GM21529 (cell line): ENCODE data around the gene RPUSD2.

Source experiments
- ATAC-seq: cut with Tn5 transposase; IDR thresholded peaks from one replicate; pipeline ENCODE4 v1.9.1; 2021; ENCODE audit not compliant: unreplicated experiment

RPUSD2 gene, protein sequence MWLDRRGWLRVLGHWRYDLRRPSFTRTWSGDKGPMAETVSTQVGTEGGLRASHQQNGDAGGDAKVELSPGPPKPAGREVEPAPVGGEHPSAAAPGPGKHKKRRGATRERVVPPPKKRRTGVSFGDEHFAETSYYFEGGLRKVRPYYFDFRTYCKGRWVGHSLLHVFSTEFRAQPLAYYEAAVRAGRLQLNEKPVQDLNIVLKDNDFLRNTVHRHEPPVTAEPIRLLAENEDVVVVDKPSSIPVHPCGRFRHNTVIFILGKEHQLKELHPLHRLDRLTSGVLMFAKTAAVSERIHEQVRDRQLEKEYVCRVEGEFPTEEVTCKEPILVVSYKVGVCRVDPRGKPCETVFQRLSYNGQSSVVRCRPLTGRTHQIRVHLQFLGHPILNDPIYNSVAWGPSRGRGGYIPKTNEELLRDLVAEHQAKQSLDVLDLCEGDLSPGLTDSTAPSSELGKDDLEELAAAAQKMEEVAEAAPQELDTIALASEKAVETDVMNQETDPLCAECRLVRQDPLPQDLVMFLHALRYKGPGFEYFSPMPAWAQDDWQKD

DNA sequence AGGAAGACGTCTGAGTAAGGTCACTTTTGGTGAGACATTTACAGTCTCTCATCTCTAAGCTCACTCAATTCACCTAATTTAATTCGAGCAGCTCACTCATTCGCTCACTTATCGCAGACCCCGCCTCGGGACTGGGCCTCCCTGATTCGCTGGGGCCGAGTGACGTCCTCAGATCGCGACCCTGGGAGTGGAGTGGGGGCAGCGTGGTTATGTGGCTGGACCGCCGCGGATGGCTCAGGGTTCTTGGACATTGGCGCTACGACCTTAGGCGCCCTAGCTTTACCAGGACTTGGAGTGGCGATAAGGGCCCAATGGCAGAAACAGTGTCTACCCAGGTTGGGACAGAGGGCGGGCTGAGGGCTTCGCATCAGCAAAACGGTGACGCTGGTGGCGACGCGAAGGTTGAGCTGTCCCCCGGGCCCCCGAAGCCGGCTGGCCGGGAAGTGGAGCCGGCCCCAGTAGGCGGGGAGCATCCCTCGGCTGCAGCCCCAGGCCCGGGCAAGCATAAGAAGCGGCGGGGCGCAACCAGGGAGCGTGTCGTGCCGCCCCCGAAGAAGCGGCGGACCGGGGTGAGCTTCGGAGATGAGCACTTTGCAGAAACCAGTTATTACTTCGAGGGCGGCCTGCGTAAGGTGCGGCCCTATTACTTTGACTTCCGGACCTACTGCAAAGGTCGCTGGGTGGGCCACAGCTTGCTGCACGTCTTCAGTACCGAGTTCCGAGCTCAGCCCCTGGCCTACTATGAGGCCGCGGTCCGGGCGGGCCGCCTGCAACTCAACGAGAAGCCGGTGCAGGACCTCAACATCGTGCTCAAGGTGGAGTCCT, at the start of gene RPUSD2:
RPUSD2 (plus strand) TSS at position 171 of the 825 bp plus-strand sequence; CDS start at position 210, 39 bp downstream.
- peak; percentile 43 for ATAC-seq

DNA sequence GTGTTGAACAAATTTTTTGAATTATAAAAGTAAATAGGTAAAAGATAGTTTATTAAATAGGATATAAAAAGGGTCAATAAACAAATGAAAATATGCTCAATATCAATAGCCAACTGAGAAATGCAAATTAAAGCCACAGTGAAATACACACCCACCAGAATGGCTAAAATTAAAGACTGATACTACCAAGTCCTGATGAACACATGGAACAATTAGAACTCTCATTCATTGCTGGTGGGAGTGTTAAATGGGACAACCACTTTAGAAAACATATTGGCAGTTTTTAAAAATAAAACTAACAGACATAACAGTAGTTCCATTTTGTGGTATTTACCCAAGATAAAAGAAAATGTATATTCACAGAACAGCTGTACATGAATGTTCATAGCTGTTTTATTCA, 45.5 kb upstream of the RPUSD2 start:
- ATAC-seq: no peak

DNA sequence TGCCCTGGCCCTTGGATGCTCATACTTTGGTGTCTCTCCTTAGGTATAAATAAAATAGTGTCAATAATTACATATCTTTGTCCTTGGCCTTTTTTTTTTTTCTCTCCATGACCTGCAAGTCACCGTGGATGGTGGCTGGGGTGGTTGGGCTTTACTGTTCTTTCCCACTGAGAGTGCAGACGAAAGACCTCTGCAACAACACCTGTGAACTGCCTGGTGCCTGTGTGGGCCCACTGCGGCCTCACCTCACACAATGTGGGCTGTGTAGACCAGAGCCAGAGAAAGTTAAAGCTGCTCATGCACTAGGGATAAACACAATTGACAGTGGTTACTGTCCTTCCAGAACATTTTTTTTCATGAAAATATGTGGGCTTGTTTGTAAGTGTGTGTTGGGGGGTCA, 43.2 kb upstream of the RPUSD2 start:
- no peak for ATAC-seq

DNA sequence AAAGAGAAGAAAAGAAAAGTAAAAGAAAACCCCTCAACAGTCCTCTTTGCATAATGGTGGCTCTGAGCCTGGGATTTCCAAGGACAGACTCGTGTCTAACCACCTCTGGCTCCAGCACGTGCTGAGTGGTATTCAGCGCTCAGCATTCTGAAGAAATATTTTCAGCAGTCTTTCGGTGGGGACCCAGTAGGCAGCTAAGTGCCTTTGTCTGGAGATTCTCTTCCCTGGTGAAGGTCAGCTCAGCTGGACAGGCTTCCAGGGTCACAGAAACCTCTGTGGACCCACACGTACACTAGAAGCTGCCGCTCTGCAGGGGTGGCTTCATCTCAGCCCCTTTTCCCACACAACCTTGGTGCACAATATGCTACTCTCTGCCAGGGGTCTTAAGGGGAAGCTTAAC, 40.3 kb upstream of the RPUSD2 start:
- no peak for ATAC-seq

DNA sequence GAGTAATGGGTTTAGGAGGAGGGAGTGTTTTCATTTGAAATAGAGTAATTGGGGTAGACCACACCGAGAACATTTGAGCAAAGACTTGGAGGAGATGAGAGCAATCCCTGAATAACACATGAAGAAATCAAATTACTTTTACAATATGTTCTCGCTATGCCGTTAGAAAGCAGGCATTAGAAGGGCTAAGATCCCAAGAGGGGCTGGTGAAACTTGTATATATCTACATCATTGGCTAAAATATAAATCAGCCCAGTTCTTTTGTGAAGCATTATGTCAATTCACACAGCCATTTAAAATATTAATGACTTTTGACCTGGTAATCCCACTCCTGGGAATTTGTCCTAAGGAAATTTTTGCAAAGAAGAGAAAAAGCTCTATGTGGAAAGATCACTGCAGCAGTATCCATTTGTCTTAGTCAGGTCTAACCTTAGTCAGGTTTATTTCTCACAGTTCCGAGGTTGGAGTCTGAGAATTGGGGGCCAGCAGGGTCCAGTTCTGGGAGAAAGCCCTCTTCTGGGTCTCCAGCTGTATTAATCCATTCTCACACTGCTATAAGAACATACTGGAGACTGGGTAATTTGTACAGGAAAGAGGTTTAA, 35.2 kb upstream of the RPUSD2 start:
- ATAC-seq: no peak

DNA sequence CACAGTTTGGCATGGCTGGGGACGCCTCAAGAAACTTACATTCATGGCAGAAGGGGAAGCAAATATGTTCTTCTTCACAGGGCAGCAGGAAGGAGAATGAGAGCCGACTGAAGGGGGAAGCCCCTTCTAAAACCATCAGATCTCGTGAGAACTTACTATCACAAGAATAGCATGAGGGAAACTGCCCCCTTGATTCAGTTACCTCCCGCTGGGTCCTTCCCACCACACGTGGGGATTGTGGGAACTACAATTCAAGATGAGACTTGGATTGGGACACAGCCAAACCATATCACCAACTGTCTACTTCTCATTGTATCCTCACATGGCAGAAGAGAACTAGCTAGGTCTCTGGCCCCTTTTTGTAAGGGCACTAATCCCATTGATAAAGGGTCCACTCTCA, 34.7 kb upstream of the RPUSD2 start:
- ATAC-seq: no peak

DNA sequence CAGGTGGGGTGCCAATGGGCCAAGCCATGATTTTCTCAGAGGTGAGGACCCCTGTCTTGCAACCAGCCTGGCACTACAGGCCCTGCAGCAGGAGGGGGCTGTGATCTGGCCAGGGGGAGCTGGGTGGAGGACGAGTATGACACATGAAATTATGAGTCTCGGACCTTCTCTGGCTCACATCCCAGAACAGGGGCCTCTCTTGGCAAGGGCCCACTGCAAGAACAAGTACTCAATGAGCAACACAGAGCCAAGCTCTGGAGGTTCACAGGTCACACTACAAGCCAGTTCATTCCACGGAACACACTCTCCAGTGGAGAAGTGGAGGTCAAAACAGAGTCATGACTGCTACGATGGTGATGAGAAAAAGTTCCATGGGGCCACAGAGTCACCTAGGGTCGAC, 32.6 kb upstream of the RPUSD2 start:
- ATAC-seq: no peak

DNA sequence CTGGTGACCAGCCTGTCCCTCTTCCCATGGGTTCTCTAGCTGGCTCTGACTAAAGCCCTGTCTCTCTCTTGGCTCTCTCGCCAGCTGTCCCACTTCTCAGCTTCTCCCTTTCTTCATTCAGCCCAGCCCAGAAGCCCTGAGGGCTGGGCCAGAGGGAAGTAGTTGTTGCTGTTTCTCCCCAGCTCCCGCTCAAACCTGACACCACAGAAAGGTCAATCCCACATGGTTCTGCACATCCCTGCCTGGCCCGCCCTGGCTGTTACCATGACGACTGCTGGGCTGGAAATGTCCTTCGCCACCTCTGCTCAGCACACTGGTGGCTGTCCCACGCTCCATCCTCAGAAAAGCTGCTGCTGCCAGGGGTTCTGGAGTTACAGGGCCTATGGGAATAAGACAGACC, 30.1 kb upstream of the RPUSD2 start:
- ATAC-seq: no peak

DNA sequence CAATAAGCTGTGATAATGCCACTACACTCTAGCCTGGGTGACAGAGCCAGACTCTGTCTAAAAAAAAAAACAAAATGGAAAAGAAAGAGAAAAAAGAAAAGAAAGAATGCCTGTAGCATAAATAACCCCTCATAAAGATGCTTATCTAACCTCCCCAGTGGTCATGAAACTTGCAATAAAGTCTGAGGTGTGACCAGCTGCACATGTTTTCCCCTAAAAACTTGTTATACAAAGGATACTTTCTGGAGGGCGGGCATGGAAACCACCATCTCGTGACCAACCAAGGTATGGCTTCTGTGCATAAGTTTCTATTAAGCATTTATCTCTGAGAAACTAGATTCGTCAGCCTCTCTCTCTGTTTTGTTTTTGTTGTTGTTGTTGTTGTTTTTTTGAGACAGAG, 26.0 kb upstream of the RPUSD2 start:
- ATAC-seq: peak; percentile 13

DNA sequence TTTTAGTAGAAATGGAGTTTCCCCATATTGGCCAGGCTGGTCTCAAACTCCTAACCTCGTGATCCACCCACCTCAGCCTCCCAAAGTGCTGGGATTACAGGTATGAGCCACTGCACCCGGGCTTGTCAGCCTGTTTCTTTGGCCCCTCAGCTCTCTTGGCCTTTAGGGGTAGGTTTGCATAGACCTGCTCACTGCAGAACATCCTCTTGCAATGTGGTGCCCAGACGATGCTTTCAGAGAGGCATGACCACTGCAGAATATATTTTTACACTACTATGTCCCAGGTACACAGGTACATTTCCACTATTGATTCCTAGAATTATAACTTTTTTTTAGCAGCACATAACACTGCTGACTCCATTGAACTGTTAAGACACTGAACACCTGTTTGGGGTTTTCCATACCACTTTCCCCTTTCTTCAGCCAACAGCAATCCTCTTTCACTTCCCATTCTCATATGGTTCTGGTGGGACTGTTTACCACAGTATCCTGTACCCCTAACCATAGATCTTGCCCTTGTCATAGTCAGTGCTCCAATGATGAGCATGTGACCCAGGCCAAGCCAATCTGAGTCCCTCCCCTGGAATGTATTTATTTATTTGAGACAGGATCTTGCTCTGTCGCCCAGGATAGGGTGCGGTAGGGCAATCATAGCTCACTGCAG, 25.3 kb upstream of the RPUSD2 start:
- peak; percentile 80 for ATAC-seq

DNA sequence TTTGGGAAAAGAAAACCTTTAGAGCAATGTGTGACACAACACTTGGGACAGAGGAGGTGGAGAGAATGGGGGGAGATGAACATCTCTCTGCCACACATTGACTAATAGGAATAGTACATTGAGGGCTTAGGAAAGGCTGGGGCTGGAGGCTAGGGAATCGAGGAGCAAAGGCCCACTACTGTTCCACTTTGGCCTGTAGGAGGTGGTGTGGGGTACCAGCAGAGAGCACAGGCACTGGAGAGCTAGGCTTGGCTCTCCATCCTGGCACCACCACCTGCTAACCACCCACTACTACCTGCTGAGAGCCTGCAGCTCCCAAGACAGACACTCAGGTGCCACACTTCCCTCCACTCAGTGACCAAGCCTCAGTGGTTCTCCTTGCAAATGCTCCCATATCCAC, 23.6 kb upstream of the RPUSD2 start:
- no peak for ATAC-seq

DNA sequence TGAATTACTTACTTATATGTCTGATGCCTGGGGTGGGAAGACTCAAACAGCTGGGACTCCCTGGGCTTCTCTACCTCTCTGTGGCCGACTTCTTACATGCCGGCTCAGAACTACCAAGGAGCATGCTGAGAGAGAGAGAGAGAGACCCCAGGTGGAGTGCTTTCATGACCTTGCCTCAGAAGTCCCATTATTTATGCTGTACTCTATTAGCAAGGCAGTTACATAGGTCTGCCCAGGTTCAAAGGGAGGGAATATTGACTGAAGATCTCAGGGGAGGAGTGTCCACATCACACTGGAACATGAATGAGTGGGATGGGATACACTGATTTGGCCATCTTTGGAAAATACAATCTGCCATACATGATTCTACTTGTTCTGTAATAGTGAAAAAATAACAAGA, 20.5 kb upstream of the RPUSD2 start:
- no peak for ATAC-seq

DNA sequence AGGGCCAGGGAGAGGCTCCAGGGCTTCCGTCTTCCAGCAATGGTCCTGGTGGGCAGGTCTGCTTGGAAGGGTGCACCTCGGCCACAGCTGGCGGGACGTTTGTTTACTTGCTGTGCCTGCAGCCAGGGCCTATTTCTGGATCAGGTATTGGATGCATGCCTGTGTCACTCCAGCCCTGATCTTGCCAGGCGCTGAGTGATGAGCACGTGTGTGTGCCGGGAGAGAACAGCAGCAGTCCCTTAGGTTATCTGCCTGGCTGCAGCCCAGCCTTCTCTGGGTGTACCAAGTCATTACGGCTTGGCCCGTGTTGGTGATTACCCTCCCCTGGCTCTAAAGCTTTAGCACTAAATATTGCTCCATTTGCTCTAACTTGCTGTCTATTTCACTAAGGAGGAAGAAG, 19.2 kb upstream of the RPUSD2 start:
- no peak for ATAC-seq

DNA sequence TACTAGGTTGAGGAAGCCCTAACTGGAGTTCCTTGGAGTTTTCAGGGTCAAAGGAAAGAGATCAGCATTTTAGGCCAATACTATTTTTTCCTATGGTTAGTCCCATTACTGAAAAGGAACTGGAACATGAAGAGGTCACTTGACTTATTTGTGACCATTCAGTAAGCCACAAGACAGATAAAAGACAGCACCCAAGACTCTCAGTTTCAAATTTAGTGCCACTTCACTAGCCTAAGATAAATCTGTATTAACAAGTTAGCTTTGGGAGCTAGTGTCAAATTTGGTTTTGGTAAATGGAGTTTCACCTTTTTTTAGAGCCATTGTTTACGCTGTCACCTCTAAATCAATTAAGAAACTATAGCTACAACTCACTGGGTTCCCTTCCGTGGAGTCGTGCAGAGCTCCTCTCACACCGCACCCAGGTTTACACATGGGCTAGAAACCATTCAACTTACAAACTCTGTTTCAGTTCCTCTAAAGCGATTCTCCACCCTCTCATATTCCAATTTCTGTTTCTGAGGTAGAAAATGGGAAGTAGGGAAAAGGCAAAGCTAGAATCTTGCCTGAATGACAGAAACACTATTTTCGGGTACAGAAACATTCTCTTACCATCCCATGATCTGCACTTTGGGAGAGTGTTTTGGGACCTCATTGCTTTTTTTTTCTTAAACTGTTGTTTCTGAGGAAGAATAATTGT, 18.6 kb upstream of the RPUSD2 start:
- peak; percentile 73 for ATAC-seq

DNA sequence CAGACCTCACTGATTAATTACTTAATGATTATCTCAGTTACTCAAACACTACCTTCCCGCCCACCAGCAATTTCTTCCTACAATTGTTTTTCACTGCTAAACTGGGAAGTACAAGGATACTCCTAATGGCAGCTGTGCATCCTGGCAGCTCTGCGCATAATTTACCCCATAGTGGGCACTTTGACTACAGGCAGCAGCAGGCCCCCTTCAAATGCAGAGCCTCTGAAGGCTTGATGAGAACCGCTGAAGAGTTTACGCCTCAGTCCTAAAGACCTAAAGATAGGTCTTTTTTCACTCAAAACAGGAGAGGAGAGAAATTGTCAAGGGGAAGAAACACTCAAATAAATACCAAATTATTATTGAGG, 15.0 kb upstream of the RPUSD2 start:
- no peak for ATAC-seq

DNA sequence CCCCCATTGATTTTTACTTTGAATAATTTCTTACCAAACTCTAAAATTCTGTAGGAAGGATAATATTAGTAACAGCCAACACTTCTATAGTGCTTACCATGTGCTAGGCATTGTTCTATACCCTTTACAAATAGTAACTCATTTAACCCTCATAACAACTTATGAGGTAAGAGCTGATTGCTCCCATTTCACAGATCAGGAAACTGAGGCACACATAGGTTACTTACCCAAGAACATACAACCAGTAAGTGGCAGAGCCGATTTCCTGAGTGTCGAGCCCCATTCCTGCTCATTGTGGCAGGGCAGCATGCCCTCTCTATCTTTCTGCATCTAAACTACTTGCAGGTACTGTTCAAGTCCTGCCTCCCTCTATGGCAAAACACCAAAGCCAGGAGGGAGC, 13.2 kb upstream of the RPUSD2 start:
- no peak for ATAC-seq

DNA sequence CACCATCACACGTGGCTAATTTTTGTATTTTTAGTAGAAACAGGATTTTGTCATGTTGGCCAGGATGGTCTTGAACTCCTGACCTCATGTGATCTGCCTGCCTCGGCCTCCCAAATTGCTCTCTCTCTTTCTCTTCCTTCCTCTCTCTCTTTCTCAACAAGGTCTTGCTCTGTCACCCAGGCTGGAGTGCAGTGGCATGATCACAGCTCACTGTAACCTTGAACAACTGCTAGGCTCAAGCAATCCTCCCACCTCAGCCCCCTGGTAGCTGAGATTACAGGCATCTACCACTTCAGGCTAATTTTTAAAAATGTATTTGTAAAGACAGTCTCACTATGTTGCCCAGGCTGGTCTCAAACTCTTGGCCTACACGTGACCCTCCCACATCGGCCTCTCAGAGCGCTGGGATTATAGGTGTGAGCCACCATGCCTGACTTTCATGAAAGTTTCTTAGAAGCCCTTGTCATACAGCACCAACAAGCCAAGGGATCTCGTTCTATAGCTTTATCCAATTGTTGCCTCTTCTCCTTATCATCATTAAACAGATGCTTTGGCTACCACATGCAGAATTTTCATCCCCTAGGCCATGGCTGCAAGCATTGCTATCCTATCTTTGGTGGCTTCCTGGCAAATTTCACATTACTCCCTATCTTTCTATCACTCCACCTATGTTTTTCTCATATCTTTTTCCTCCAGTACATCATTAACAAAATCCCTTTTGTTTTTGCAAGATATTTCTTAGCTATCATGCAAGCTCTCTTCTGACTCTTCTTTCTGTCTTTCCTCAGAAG, 10.0 kb upstream of the RPUSD2 start:
- ATAC-seq: peak; percentile 11

DNA sequence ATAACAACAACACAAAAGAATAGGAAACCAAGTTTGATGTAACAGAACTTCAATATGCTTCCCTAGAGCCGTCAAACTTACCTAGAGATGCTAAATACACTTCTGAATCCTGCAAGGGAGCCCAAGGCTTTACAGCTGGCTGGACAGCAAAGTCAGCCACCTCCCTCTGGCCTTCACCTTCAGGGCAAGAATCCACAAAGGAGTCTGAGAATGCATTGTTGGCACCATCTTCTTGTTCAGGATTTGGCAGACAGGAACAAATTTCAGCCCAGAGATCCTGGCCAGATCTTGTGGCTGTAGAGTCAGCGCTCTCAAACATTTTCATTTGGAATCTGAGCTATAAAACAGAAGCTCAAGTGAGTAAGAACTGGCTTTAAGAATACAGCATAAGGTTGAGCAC, 6.4 kb upstream of the RPUSD2 start:
- no peak for ATAC-seq

DNA sequence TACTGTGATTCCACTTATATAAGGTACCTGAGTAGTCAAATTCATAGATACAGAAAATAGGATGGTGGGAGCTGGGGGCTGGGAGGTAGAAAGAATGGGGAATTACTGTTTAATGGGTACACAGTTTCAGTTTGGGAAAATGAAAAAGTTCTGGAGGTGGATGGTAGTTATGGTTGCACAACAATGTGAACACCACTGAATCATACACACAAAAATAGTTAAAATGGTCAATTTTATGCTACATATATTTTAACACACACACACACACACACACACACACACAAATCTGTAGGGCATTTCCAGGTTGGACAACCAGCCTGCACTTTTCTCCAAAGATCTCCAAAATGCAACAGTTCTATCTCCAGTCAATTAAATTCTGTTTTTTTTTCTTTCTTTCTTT, 5.7 kb upstream of the RPUSD2 start:
- ATAC-seq: no peak
